GM18519 (cell line): ENCODE data around the gene WRNIP1.

ENCODE experiments used
- ATAC-seq: cut with Tn5 transposase; IDR thresholded peaks from one replicate; pipeline ENCODE4 v1.9.1; 2021; ENCODE audit warnings: mild to moderate bottlenecking, moderate library complexity; ENCODE audit not compliant: unreplicated experiment, low FRiP score

The WRNIP1 gene

DNA sequence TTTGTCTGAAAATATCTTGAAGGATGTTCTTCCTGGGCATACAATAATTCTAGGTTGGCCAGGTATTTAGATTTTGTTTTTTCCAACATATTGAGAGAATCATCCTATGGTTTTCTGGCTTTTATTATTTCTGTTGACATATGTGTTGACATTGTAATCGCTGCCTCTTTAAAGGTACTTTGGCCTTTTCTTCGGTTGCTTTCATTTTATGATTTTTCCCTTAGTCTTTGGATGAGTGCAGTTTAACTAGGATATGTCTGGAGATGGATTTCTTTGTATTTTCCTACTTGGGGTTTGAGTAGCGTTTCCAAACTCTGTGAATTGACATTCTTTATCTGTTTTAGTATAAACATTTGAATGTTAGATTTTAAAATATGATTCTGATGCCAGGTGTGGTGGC is 65.0 kb downstream of the WRNIP1 start:
- no peak for ATAC-seq

DNA sequence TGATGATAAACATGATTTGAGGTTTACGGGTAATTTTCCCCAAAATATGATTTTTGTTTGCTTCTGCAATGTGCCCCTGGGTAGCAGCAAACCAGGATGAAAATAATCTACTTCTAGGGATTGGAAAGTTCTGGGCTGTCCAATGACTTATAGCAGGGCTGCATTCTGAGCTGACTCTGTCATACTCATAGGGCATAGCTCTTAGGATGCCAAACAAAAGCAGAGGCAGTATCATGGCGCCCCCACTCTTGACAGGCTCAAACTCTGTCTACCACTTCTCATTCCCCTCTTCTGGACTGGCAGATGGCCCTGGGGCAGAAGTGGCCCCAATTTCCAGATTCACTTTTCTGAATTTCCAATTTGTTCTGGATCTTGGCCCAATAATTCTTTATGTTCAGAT is 66.2 kb downstream of the WRNIP1 start:
- no peak for ATAC-seq

GRCh38 chr6:2834262-2834661 is 69.1 kb downstream of the WRNIP1 start:
- ATAC-seq: no peak
